GM23248 (cell line): ENCODE measurements around the gene ASB3. TPM values are rescaled to one million over a fixed set of nuclear protein-coding genes. Genes with fewer than 3 reads are reported as not detected.
"Not testable (repeated sequence)": the region's sequence is repeated elsewhere in the genome, so short reads cannot be mapped to it uniquely, and the experiment has no call there.

ENCODE experiments used
- DNase-seq: peaks from one replicate; pipeline ENCODE4 v3.0.0-alpha.2; 2015
- H2AFZ ChIP-seq: fragments of 200-600 bp; sonication (generic); 2 replicates; pipeline ENCODE4 v1.6.1; 2016; ENCODE audit warnings: antibody characterized with exemption
- H3F3A ChIP-seq: fragments of 200-600 bp; sonication (generic); 2 replicates; pipeline ENCODE4 v1.6.1; 2016; ENCODE audit warnings: mild to moderate bottlenecking, antibody characterized with exemption, mixed run types; ENCODE audit not compliant: insufficient read depth
- H3K27ac ChIP-seq: fragments of 200-600 bp; sonication (generic); 2 replicates; pipeline ENCODE4 v1.5.1; 2016; ENCODE audit warnings: mild to moderate bottlenecking
- H3K27me3 ChIP-seq: fragments of 200-600 bp; sonication (generic); replicated peaks from 2 replicates; pipeline ENCODE4 v1.6.1; 2016; ENCODE audit warnings: mild to moderate bottlenecking; ENCODE audit not compliant: insufficient read depth
- H3K36me3 ChIP-seq: fragments of 200-600 bp; sonication (generic); 2 replicates; pipeline ENCODE4 v1.6.1; 2016; ENCODE audit warnings: low read depth, mild to moderate bottlenecking
- H3K4me1 ChIP-seq: fragments of 200-600 bp; sonication (generic); 2 replicates; pipeline ENCODE4 v1.6.1; 2016; ENCODE audit warnings: mild to moderate bottlenecking; ENCODE audit not compliant: insufficient read depth
- H3K4me2 ChIP-seq: fragments of 200-600 bp; sonication (generic); one replicate; pipeline ENCODE4 v1.6.1; 2016; ENCODE audit warnings: mild to moderate bottlenecking; ENCODE audit not compliant: unreplicated experiment
- H3K4me3 ChIP-seq: fragments of 200-600 bp; sonication (generic); 2 replicates; pipeline ENCODE4 v1.5.1; 2016; ENCODE audit warnings: mild to moderate bottlenecking
- H3K79me2 ChIP-seq: fragments of 200-600 bp; sonication (generic); 2 replicates; pipeline ENCODE4 v1.6.1; 2016; ENCODE audit warnings: mild to moderate bottlenecking; ENCODE audit not compliant: insufficient read depth
- H3K9ac ChIP-seq: fragments of 200-600 bp; sonication (generic); 2 replicates; pipeline ENCODE4 v1.6.1; 2016; ENCODE audit warnings: mild to moderate bottlenecking
- H3K9me2 ChIP-seq: fragments of 200-600 bp; sonication (generic); 2 replicates; pipeline ENCODE4 v1.6.1; 2016; ENCODE audit warnings: mixed run types, mild to moderate bottlenecking, moderate library complexity; ENCODE audit not compliant: insufficient read depth
- H3K9me3 ChIP-seq: fragments of 200-600 bp; sonication (generic); one replicate; pipeline ENCODE4 v1.6.1; 2017; ENCODE audit warnings: low read depth
- H4K20me1 ChIP-seq: fragments of 200-600 bp; sonication (generic); 2 replicates; pipeline ENCODE4 v1.6.0; 2016; ENCODE audit not compliant: insufficient read depth
- EZH2 ChIP-seq: fragments of 200-600 bp; sonication (generic); IDR thresholded peaks from 2 replicates; pipeline ENCODE4 v1.6.1; 2018; ENCODE audit warnings: antibody characterized with exemption, mild to moderate bottlenecking; ENCODE audit not compliant: insufficient read depth, poor library complexity, severe bottlenecking
- EZH2phosphoT487 ChIP-seq: fragments of 200-600 bp; sonication (generic); IDR thresholded peaks from 2 replicates; pipeline ENCODE4 v1.6.1; 2018; ENCODE audit warnings: antibody characterized with exemption, moderate library complexity, mild to moderate bottlenecking, low read depth; ENCODE audit not compliant: insufficient read depth
- WGBS, 2 experiments: methylation state at CpG; one replicate each; pipeline ENCODE4 v1.1.6; 2015 to 2017; ENCODE audit warnings: low lambda C conversion rate in 2 of 2, low coverage in 1 of 2; ENCODE audit errors: missing lambda C conversion rate in 2 of 2; 5-methylcytosine and 5-hydroxymethylcytosine counted together
- in situ Hi-C: fragments of 300-500 bp; cut with MboI; formaldehyde crosslinking; loops from 2 replicates; pipeline ENCODE4 v1.15.0; 2020
- polyA plus RNA-seq: library from polyadenylated mRNA; unstranded; fragments of >200 nt; fragmentation: Nextera tagmentation; extraction: Ambion mirVana; gene quantifications from 2 replicates; pipeline ENCODE4 v1.2.1, GENCODE V29; 2016
- total RNA-seq: library from RNA; depleted of rRNA; stranded (reverse); fragments of >200 nt; shearing (Covaris generic); gene quantifications from 2 replicates; pipeline ENCODE4 v1.2.3, GENCODE V29; 2014

ASB3 gene
- total and polyA plus RNA-seq, 2 experiments from 2014 or later: 19.9 to 23.0 TPM

DNA sequence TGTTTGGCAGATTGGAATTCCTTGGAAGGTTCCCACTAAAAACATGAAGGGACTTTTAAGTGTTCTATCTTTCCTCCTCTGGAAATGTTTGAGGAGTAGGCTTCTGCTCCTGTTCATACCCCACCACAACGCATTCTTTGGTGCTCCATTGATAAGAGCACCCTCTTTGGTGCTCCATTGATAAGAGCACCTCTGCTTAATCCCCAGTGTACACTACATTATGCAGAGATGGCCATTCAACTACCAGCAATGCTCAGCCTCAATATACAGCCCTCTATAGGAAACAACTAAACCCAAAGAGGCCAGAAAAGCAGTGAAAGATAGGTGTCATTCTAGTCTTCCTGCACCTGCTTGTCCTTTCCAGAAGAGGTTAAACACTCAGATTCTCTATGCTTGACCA lies 21.0 kb downstream of the ASB3 start:
- TF ChIP-seq EZH2phosphoT487 (no peak), EZH2 (no peak)
- peaks cover 14% of the 10 kb centered on the region for H3K36me3 ChIP-seq
- no peaks in the 10 kb centered on the region for H3K9me2 ChIP-seq
- no peak overlapping the region for H3K4me2 ChIP-seq
- no peak overlapping the region for H3K9ac ChIP-seq
- no peaks in the 10 kb centered on the region for H3K9me3 ChIP-seq
- H4K20me1 ChIP-seq: no peaks in the 10 kb centered on the region
- in situ Hi-C loops: no loop called here
- peaks cover 8% of the 10 kb centered on the region; the same call in 1 of the 2 replicates for H3F3A ChIP-seq
- H2AFZ ChIP-seq: no peak overlapping the region
- H3K79me2 ChIP-seq: peaks cover 49% of the 10 kb centered on the region
- peaks cover 10% of the 10 kb centered on the region for H3K4me1 ChIP-seq
- H3K27ac ChIP-seq: no peak overlapping the region
- no peak for DNase-seq
- H3K4me3 ChIP-seq: no peak overlapping the region
- WGBS, 2 experiments: 96 to 100% methylated on average over 1 of the region's 1 CpG
- no peaks in the 10 kb centered on the region for H3K27me3 ChIP-seq

- H3K4me3 ChIP-seq, H3K9ac ChIP-seq, H3K27ac ChIP-seq, H3K9me3 ChIP-seq, H2AFZ ChIP-seq, H3K27me3 ChIP-seq, H3K9me2 ChIP-seq, DNase-seq, in situ Hi-C loops, H3K79me2 ChIP-seq, H3K4me2 ChIP-seq, H4K20me1 ChIP-seq, H3K36me3 ChIP-seq: not testable (repeated sequence)
- 97 to 98% methylated on average over 14 of the region's 14 CpGs for WGBS, 2 experiments
- peaks cover 11% of the 10 kb centered on the region; the same call in 1 of the 2 replicates for H3F3A ChIP-seq
- H3K4me1 ChIP-seq: peaks cover 15% of the 10 kb centered on the region
Measured at GRCh38 chr2:53757206-53757605, 29.5 kb downstream of the ASB3 start.

DNA sequence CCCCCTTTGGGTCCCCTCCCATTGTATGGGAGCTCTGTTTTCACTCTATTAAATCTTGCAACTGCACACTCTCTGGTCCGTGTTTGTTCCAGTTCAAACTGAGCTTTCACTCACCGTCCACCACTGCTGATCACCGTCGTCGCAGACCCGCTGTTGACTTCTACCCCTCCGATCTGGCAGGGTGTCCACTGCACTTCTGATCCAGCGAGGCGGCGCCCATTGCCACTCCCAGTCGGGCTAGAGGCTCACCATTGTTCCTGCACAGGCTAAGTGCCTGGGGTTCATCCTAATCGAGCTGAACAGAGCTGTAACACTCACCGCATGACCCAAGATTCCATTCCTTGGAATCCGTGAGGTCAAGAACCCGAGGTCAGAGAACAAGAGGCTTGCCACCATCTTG lies 30.1 kb downstream of the ASB3 start:
- TF ChIP-seq EZH2phosphoT487: no peak
- no peak for TF ChIP-seq EZH2
- Histone ChIP-seq H3K9me3 (no peaks in the 10 kb centered on the region), H3K4me3 (no peak overlapping the region), H3K27ac (no peak overlapping the region), H3K27me3 (no peaks in the 10 kb centered on the region), H3K9ac (no peak overlapping the region), H3K4me2 (no peak overlapping the region), H3K4me1 (peaks cover 20% of the 10 kb centered on the region), H3K79me2 (no peaks in the 10 kb centered on the region), H3K9me2 (no peaks in the 10 kb centered on the region), H4K20me1 (no peaks in the 10 kb centered on the region), H3F3A (peaks cover 12% of the 10 kb centered on the region; the same call in 1 of the 2 replicates), H3K36me3 (no peaks in the 10 kb centered on the region), H2AFZ (no peak overlapping the region)
- DNase-seq: no peak
- in situ Hi-C loops: no loop called here
- 99% methylated on average over 15 of the region's 15 CpGs for WGBS, 2 experiments

GRCh38 chr2:53755121-53755520 lies 31.6 kb downstream of the ASB3 start:
- H3K9me3 ChIP-seq: no peaks in the 10 kb centered on the region
- H3K9ac ChIP-seq: no peak overlapping the region
- peak overlapping the region; percentile 48 for H3K4me2 ChIP-seq
- H3K27me3 ChIP-seq: no peaks in the 10 kb centered on the region
- H3K9me2 ChIP-seq: no peaks in the 10 kb centered on the region
- H3K4me1 ChIP-seq: peaks cover 31% of the 10 kb centered on the region
- TF ChIP-seq EZH2phosphoT487 (no peak), EZH2 (no peak)
- in situ Hi-C loops: no loop called here
- peaks cover 5% of the 10 kb centered on the region; the same call in 1 of the 2 replicates for H3K36me3 ChIP-seq
- no peaks in the 10 kb centered on the region for H3K79me2 ChIP-seq
- 0 out of 2 replicates have a peak overlapping the region, but pooled peaks have one; percentile 9 for H3K4me3 ChIP-seq
- peak overlapping the region; percentile 56 for H3K27ac ChIP-seq
- H2AFZ ChIP-seq: no peak overlapping the region
- H4K20me1 ChIP-seq: no peaks in the 10 kb centered on the region
- peaks cover 16% of the 10 kb centered on the region; the same call in 1 of the 2 replicates for H3F3A ChIP-seq
- peak; percentile 79 for DNase-seq
- 8 to 16% methylated on average over 2 of the region's 2 CpGs for WGBS, 2 experiments

- Histone ChIP-seq H3K9me3 (no peaks in the 10 kb centered on the region), H4K20me1 (no peaks in the 10 kb centered on the region), H2AFZ (no peak overlapping the region), H3K4me2 (no peak overlapping the region), H3K9ac (no peak overlapping the region), H3K4me1 (peaks cover 31% of the 10 kb centered on the region), H3F3A (peaks cover 16% of the 10 kb centered on the region; the same call in 1 of the 2 replicates), H3K79me2 (no peaks in the 10 kb centered on the region), H3K9me2 (no peaks in the 10 kb centered on the region), H3K27ac (no peak overlapping the region), H3K27me3 (no peaks in the 10 kb centered on the region), H3K36me3 (peaks cover 12% of the 10 kb centered on the region; the same call in 1 of the 2 replicates), H3K4me3 (no peak overlapping the region)
- in situ Hi-C loops: no loop called here
- TF ChIP-seq EZH2phosphoT487: no peak
- TF ChIP-seq EZH2: no peak
- no peak for DNase-seq
Measured at GRCh38 chr2:53753041-53753440, 33.7 kb downstream of the ASB3 start.
